MCF 10A (cell line): ENCODE measurements around the gene GDNF. TPM values are rescaled to one million over a fixed set of nuclear protein-coding genes. Genes with fewer than 3 reads are reported as not detected.

ENCODE experiments used
- BruUV-seq: library from RNA; stranded (reverse); fragments of 400-500 nt; replicated peaks from 2 replicates; lab custom pipeline; 2021; lab: Mats Ljungman, UMichigan
- CTCF ChIA-PET: fragments of 300-600 bp; sonication (Branson Sonifier 250); formaldehyde crosslinking; extraction: SDS; loops from one replicate; lab custom pipeline; 2021; ENCODE audit warnings: antibody characterized with exemption, inconsistent platforms; lab: Yijun Ruan, JAX
- POLR2A ChIA-PET: fragments of 300-600, 350-650 bp; sonication (Branson Sonifier 250); formaldehyde crosslinking; extraction: SDS; loops from one replicate; lab custom pipeline; 2020; ENCODE audit warnings: antibody characterized with exemption, inconsistent platforms; lab: Yijun Ruan, JAX
- DNase-seq: peaks from one replicate; pipeline ENCODE4 v3.0.0-alpha.2; 2018; ENCODE audit not compliant: unreplicated experiment
- H3K27ac Mint-ChIP-seq: one replicate; pipeline ENCODE4 v1.8.0; 2022; ENCODE audit warnings: mild to moderate bottlenecking, low read depth, mixed read lengths; ENCODE audit not compliant: unreplicated experiment
- H3K27me3 Mint-ChIP-seq: one replicate; pipeline ENCODE4 v1.8.0; 2022; ENCODE audit warnings: mixed read lengths; ENCODE audit not compliant: insufficient read depth, unreplicated experiment
- H3K36me3 Mint-ChIP-seq: one replicate; pipeline ENCODE4 v1.8.0; 2022; ENCODE audit warnings: mild to moderate bottlenecking, moderate library complexity, mixed read lengths; ENCODE audit not compliant: insufficient read depth, unreplicated experiment
- H3K4me1 Mint-ChIP-seq: one replicate; pipeline ENCODE4 v1.8.0; 2022; ENCODE audit warnings: mixed read lengths; ENCODE audit not compliant: insufficient read depth, unreplicated experiment
- H3K4me3 Mint-ChIP-seq: one replicate; pipeline ENCODE4 v1.8.0; 2022; ENCODE audit warnings: mild to moderate bottlenecking, moderate library complexity, mixed read lengths; ENCODE audit not compliant: unreplicated experiment
- H3K9me3 Mint-ChIP-seq: one replicate; pipeline ENCODE4 v1.8.0; 2022; ENCODE audit warnings: mixed read lengths; ENCODE audit not compliant: unreplicated experiment
- CTCF ChIP-seq: fragments of 200-600 bp; IDR thresholded peaks from one replicate; pipeline ENCODE4 v1.8.0; 2022; ENCODE audit warnings: antibody characterized with exemption, mild to moderate bottlenecking; ENCODE audit not compliant: unreplicated experiment
- intact Hi-C: fragments of 100-400 bp; cut with micrococcal nuclease; formaldehyde crosslinking; loops from 2 replicates; pipeline ENCODE4 v1.14.1; 2022
- total RNA-seq: library from RNA; stranded (reverse); gene quantifications from 2 replicates; pipeline ENCODE4 v1.2.3, GENCODE V29; 2022

Gene GDNF
- total RNA-seq, 1 experiment from 2014 or later = not detected

GRCh38 chr5:37771731-37772130, 68.1 kb downstream of the GDNF start:
- BruUV-seq = no TSS peak
- peak; percentile 9 for DNase-seq
- Mint-ChIP-seq H3K4me3 (no peak overlapping the region), H3K4me1 (peaks cover 13% of the 10 kb centered on the region), H3K27me3 (no peaks in the 10 kb centered on the region), H3K27ac (no peak overlapping the region), H3K9me3 (peaks cover 7% of the 10 kb centered on the region), H3K36me3 (no peaks in the 10 kb centered on the region)
- CTCF ChIA-PET = interaction anchor here (1.2 kb wide), 1 partner anchor 9 kb away, joined by 6 read pairs; no protein-coding TSS in a partner anchor
- TF ChIP-seq CTCF = no peak
- POLR2A ChIA-PET = interaction anchor here (0.7 kb wide), 1 partner anchor 22 kb away, joined by 3 read pairs; no protein-coding TSS in a partner anchor
- intact Hi-C loops = no loop called here

GRCh38 chr5:37771203-37771611, 68.6 kb downstream of the GDNF start:
- Mint-ChIP-seq H3K4me1 (peaks cover 13% of the 10 kb centered on the region), H3K4me3 (no peak overlapping the region), H3K27me3 (no peaks in the 10 kb centered on the region), H3K36me3 (no peaks in the 10 kb centered on the region), H3K27ac (no peak overlapping the region), H3K9me3 (peaks cover 7% of the 10 kb centered on the region)
- BruUV-seq = no TSS peak
- TF ChIP-seq CTCF = no peak
- intact Hi-C loops = no loop called here
- CTCF ChIA-PET = no interaction called here
- peak; percentile 11 for DNase-seq
- POLR2A ChIA-PET = no interaction called here

- H3K27ac Mint-ChIP-seq = no peak overlapping the region
- H3K36me3 Mint-ChIP-seq = no peaks in the 10 kb centered on the region
- no peaks in the 10 kb centered on the region for H3K27me3 Mint-ChIP-seq
- peaks cover 7% of the 10 kb centered on the region for H3K9me3 Mint-ChIP-seq
- H3K4me1 Mint-ChIP-seq = peaks cover 13% of the 10 kb centered on the region
- H3K4me3 Mint-ChIP-seq = no peak overlapping the region
- POLR2A ChIA-PET = no interaction called here
- DNase-seq = no peak
- no peak for TF ChIP-seq CTCF
- intact Hi-C loops = no loop called here
- CTCF ChIA-PET = no interaction called here
- no TSS peak for BruUV-seq
Observed at GRCh38 chr5:37770786-37771185, 69.1 kb downstream of the GDNF start.

- Mint-ChIP-seq H3K9me3 (peaks cover 1% of the 10 kb centered on the region), H3K36me3 (no peaks in the 10 kb centered on the region), H3K4me1 (peaks cover 13% of the 10 kb centered on the region), H3K27me3 (no peaks in the 10 kb centered on the region), H3K4me3 (no peak overlapping the region), H3K27ac (no peak overlapping the region)
- ChIA-PET POLR2A (interaction anchor here (0.9 kb wide), 1 partner anchor 9 kb away, joined by 4 read pairs; no protein-coding TSS in a partner anchor), CTCF (interaction anchor here (1.2 kb wide), 1 partner anchor 416 kb away, joined by 3 read pairs; no protein-coding TSS in a partner anchor)
- DNase-seq = no peak
- BruUV-seq = no TSS peak
- no peak for TF ChIP-seq CTCF
- intact Hi-C loops = no loop called here
Observed at GRCh38 chr5:37769840-37770239, 70.0 kb downstream of the GDNF start.
